NCI-H774 (cell line): Measurements from ENCODE around the gene MYADML2.

ENCODE experiments used
- DNase-seq: peaks from one replicate; lab custom pipeline; 2025; lab: John Stamatoyannopoulos, UW

MYADML2 gene

GRCh38 chr17:81978524-81979298 is 31.7 kb upstream of the MYADML2 start:
- no peak for DNase-seq

- DNase-seq = peak; percentile 95
Observed at GRCh38 chr17:81977211-81977808, 30.3 kb upstream of the MYADML2 start, which contains the start of gene ASPSCR1. Gene ASPSCR1, plus strand, starts transcription at chr17:81977629. Its CDS starts 18 bp downstream, at chr17:81977647.

- peak; percentile 68 for DNase-seq
Observed at GRCh38 chr17:81976332-81977210, 29.5 kb upstream of the MYADML2 start.

GRCh38 chr17:81973432-81973831 is 26.4 kb upstream of the MYADML2 start:
- DNase-seq = no peak

GRCh38 chr17:81968850-81969812 is 22.1 kb upstream of the MYADML2 start:
- no peak for DNase-seq

- DNase-seq = no peak
Observed at GRCh38 chr17:81968396-81968745, 21.3 kb upstream of the MYADML2 start.

GRCh38 chr17:81967533-81968395 is 20.7 kb upstream of the MYADML2 start:
- peak; percentile 72 for DNase-seq

GRCh38 chr17:81967244-81967532 is 20.2 kb upstream of the MYADML2 start:
- DNase-seq = no peak

- DNase-seq = peak; percentile 73
Observed at GRCh38 chr17:81966343-81967243, 19.6 kb upstream of the MYADML2 start.

GRCh38 chr17:81964081-81964849 is 17.2 kb upstream of the MYADML2 start:
- no peak for DNase-seq

- no peak for DNase-seq
Observed at GRCh38 chr17:81962499-81963441, 15.7 kb upstream of the MYADML2 start.

- no peak for DNase-seq
Observed at GRCh38 chr17:81961521-81962498, 14.8 kb upstream of the MYADML2 start.

GRCh38 chr17:81961087-81961511 is 14.1 kb upstream of the MYADML2 start, which contains the start of gene NOTUM:
Gene NOTUM, minus strand, starts transcription at chr17:81961187. Its CDS starts 278 bp downstream, at chr17:81960909.
- peak; percentile 11 for DNase-seq

- no peak for DNase-seq
Observed at GRCh38 chr17:81960130-81960958, 13.3 kb upstream of the MYADML2 start.

- peak; percentile 40 for DNase-seq
Observed at GRCh38 chr17:81959362-81960129, 12.5 kb upstream of the MYADML2 start.
